ENCODE results near the gene KAT5. TPM values are rescaled to one million over a fixed set of nuclear protein-coding genes. Genes with fewer than 3 reads are reported as not detected.
"Not testable (repeated sequence)": the region's sequence is repeated elsewhere in the genome, so short reads cannot be mapped to it uniquely, and the experiment has no call there.

The KAT5 gene
- total RNA-seq, 1 experiment from 2014 or later, result 37.6 TPM

DNA sequence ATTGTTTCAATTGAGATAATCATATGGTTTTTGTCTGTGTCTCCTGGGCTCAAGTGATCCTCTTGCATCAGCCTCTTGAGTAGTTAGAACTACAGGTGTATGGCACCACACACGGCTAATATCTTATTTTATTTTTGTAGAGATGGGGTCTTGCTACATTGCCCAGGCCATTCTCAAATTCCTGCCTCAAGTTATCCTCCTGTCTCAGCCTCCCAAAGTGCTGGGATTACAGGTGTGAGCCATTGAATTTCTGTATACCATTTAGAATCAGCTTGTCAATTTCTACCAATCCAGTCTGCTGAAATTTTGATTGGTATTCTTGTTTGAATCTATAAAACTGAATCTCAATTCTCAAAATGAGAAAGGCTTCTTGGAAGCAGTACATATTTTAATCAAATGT, 10.4 kb upstream of the KAT5 start:
- H3K27ac Mint-ChIP-seq (ENCODE audit: low read depth, unreplicated experiment), result no peak overlapping the region

DNA sequence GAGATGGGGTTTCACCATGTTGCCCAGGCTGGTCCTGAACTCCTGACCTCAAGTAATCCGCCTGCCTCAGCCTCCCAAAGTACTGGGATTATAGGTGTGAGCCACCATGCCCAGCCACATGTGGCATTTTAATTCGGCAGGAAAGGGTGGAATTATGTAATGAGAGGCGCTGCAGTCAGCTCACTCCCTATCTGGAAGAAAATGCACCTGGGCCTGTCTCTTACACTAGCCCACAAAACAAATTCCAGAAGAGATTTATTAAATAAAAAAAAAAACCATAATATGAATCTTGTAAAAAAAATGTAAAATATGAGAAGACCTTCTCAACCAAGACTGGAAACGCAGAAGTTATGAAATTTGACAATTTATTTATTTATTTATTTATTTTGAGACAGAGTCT, 8.2 kb upstream of the KAT5 start:
- H3K9me3 Mint-ChIP-seq (ENCODE audit: unreplicated experiment), result no peaks in the 10 kb centered on the region
- H3K4me3 Mint-ChIP-seq (ENCODE audit: unreplicated experiment), result no peak overlapping the region
- H3K4me1 Mint-ChIP-seq (ENCODE audit: insufficient read depth, unreplicated experiment), result no peaks in the 10 kb centered on the region
- DNase-seq (ENCODE audit: unreplicated experiment), result no peak
- ChIA-PET CTCF (interaction anchor here (0.5 to 3.8 kb wide), 5 partner anchors 16 to 181 kb away, joined by 3 to 41 read pairs (median 4); no protein-coding TSS in a partner anchor), POLR2A (interaction anchor here (0.8 kb wide), 2 partner anchors 77 to 157 kb away, joined by 3 read pairs; partner anchors contain the start of gene AP5B1)
- intact Hi-C loops (cut with micrococcal nuclease), result no loop called here
- H3K27me3 Mint-ChIP-seq (ENCODE audit: insufficient read depth, unreplicated experiment), result peaks cover 44% of the 10 kb centered on the region
- H3K27ac Mint-ChIP-seq (ENCODE audit: low read depth, unreplicated experiment), result no peak overlapping the region
- no peaks in the 10 kb centered on the region for H3K36me3 Mint-ChIP-seq (ENCODE audit: insufficient read depth, unreplicated experiment)
- no TSS peak for BruUV-seq (replicated peaks)
- TF ChIP-seq, protein P1, sequence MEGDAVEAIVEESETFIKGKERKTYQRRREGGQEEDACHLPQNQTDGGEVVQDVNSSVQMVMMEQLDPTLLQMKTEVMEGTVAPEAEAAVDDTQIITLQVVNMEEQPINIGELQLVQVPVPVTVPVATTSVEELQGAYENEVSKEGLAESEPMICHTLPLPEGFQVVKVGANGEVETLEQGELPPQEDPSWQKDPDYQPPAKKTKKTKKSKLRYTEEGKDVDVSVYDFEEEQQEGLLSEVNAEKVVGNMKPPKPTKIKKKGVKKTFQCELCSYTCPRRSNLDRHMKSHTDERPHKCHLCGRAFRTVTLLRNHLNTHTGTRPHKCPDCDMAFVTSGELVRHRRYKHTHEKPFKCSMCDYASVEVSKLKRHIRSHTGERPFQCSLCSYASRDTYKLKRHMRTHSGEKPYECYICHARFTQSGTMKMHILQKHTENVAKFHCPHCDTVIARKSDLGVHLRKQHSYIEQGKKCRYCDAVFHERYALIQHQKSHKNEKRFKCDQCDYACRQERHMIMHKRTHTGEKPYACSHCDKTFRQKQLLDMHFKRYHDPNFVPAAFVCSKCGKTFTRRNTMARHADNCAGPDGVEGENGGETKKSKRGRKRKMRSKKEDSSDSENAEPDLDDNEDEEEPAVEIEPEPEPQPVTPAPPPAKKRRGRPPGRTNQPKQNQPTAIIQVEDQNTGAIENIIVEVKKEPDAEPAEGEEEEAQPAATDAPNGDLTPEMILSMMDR (IDR thresholded peaks at IDR 0.05; ENCODE audit: unreplicated experiment), result no peak

More for the DNA sequence above, 10.4 kb upstream of the KAT5 start:
- Mint-ChIP-seq H3K36me3 (ENCODE audit: insufficient read depth, unreplicated experiment) (no peaks in the 10 kb centered on the region), H3K4me3 (ENCODE audit: unreplicated experiment) (no peak overlapping the region), H3K4me1 (ENCODE audit: insufficient read depth, unreplicated experiment) (no peaks in the 10 kb centered on the region), H3K27me3 (ENCODE audit: insufficient read depth, unreplicated experiment) (peaks cover 56% of the 10 kb centered on the region), H3K9me3 (ENCODE audit: unreplicated experiment) (no peaks in the 10 kb centered on the region)
- intact Hi-C loops (cut with micrococcal nuclease), result no loop called here
- CTCF ChIA-PET, result interaction anchor here (1.0 kb wide), 1 partner anchor 117 kb away, joined by 3 read pairs; no protein-coding TSS in a partner anchor
- TF ChIP-seq, protein P1 (IDR thresholded peaks at IDR 0.05; ENCODE audit: unreplicated experiment), result no peak
- DNase-seq (ENCODE audit: unreplicated experiment), result no peak
- BruUV-seq (replicated peaks), result no TSS peak
- POLR2A ChIA-PET, result interaction anchor here (1.3 kb wide), 1 partner anchor 10 kb away, joined by 4 read pairs; the partner anchor contains the start of gene KAT5

DNA sequence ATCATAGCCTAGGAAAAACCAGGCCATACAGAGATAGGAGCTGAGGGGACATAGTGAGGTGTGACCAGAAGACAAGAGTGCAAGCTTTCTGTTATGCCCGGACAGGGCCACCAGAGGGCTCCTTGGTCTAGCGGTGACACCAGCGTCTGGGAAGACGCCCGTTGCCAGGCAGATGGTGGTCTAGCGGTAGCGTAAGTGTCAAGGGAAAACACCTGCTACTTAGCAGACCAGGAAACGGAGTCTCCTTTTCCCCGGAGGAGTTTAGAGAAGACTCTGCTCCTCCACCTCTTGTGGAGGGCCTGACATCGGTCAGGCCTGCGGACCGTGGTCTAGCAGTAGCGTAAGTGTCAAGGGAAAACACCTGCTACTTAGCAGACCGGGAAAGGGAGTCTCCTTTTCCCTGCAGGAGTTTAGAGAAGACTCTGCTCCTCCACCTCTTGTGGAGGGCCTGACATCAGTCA, 5.7 kb upstream of the KAT5 start:
- not testable (repeated sequence) for H3K36me3 Mint-ChIP-seq (ENCODE audit: insufficient read depth, unreplicated experiment); H3K4me3 Mint-ChIP-seq (ENCODE audit: unreplicated experiment); BruUV-seq (replicated peaks); H3K9me3 Mint-ChIP-seq (ENCODE audit: unreplicated experiment); H3K4me1 Mint-ChIP-seq (ENCODE audit: insufficient read depth, unreplicated experiment); H3K27ac Mint-ChIP-seq (ENCODE audit: low read depth, unreplicated experiment)
- peak; percentile 26 for DNase-seq (ENCODE audit: unreplicated experiment)
- TF ChIP-seq, protein P1 (IDR thresholded peaks at IDR 0.05; ENCODE audit: unreplicated experiment), result peak; percentile 63
- peaks cover 19% of the 10 kb centered on the region for H3K27me3 Mint-ChIP-seq (ENCODE audit: insufficient read depth, unreplicated experiment)
- CTCF ChIA-PET, result interaction anchor here (0.6 to 3.8 kb wide), 13 partner anchors 10 to 330 kb away, joined by 3 to 41 read pairs (median 4); partner anchors contain the start of gene RELA
- intact Hi-C loops (cut with micrococcal nuclease), result loop anchor here (1.0 kb wide), 1 partner anchor 112 kb away; no protein-coding TSS in a partner anchor
- POLR2A ChIA-PET, result interaction anchor here (1.4 kb wide), 1 partner anchor 53 kb away, joined by 4 read pairs; no protein-coding TSS in a partner anchor

DNA sequence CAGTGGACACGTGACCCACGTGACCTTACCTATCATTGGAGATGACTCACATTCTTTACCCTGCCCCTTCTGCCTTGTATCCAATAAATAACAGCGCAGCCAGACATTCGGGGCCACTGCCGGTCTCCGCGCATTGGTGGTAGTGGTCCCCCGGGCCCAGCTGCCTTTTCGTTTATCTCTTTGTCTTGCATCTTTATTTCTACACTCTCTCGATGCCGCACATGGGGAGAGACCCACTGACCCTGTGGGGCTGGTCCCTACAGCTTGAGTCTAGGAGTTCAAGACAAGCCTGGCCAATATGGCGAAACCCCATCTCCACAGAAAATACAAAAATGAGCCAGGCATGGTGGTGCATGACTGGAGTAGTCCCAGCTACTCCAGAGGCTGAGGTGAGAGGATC, 5.0 kb upstream of the KAT5 start:
- H3K27me3 Mint-ChIP-seq (ENCODE audit: insufficient read depth, unreplicated experiment), result peaks cover 13% of the 10 kb centered on the region
- H3K27ac Mint-ChIP-seq (ENCODE audit: low read depth, unreplicated experiment); intact Hi-C loops (cut with micrococcal nuclease); BruUV-seq (replicated peaks); POLR2A ChIA-PET; H3K4me1 Mint-ChIP-seq (ENCODE audit: insufficient read depth, unreplicated experiment); H3K36me3 Mint-ChIP-seq (ENCODE audit: insufficient read depth, unreplicated experiment); DNase-seq (ENCODE audit: unreplicated experiment); H3K4me3 Mint-ChIP-seq (ENCODE audit: unreplicated experiment); H3K9me3 Mint-ChIP-seq (ENCODE audit: unreplicated experiment): not testable (repeated sequence)
- CTCF ChIA-PET, result interaction anchor here (1.2 to 1.5 kb wide), 2 partner anchors 73 to 112 kb away, joined by 3 read pairs; no protein-coding TSS in a partner anchor

Data from MCF 10A (cell line).